Esophagus squamous epithelium (tissue), 4 donors: Measurements from ENCODE around the gene AGTRAP.

ENCODE experiments used
- CTCF ChIP-seq, 6 experiments: fragments of 450-650 bp in 4 of 6; fragments of 200-600 bp in 2 of 6; sonication (generic) in 2 of 6; IDR thresholded peaks; one replicate each; pipeline ENCODE4 v1.5.1; 2016 to 2019; ENCODE audit warnings: antibody characterized with exemption in 6 of 6, mild to moderate bottlenecking in 4 of 6, moderate library complexity in 4 of 6
- POLR2A ChIP-seq, 4 donors: fragments of 450-650 bp; IDR thresholded peaks; one replicate each; pipeline ENCODE4 v1.6.1; 2017; ENCODE audit warnings: antibody characterized with exemption in 4 of 4, mild to moderate bottlenecking in 4 of 4, moderate library complexity in 3 of 4

- TF ChIP-seq POLR2A (IDR thresholded peaks at IDR 0.05) (no peak), CTCF (IDR thresholded peaks at IDR 0.05) (no peak)
These were observed 26.1 kb downstream of the AGTRAP start, which contains the start of gene C1orf167 for GRCh38 chr1:11761988-11762406.
